ENCODE results near the gene CNRIP1.

DNA sequence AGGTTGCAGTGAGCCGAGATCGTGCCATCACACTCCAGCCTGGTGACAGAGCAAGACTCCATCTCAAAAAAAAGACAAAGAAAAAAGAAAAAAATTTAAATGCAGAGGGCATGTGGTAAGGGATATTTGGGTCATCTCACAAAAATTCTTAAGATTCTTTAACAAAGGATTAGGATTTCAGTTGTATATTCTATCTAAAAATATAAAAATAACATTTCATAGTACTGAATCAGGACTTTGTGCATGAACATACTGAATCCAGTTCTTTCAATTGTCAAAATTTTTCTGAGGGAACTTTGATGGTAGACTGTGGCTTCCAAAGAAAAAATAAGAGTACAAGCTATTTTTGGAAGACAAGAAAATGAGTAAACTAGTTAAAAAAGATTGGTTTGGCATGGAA, 60.9 kb downstream of the CNRIP1 start:
- TF ChIP-seq, protein P1, sequence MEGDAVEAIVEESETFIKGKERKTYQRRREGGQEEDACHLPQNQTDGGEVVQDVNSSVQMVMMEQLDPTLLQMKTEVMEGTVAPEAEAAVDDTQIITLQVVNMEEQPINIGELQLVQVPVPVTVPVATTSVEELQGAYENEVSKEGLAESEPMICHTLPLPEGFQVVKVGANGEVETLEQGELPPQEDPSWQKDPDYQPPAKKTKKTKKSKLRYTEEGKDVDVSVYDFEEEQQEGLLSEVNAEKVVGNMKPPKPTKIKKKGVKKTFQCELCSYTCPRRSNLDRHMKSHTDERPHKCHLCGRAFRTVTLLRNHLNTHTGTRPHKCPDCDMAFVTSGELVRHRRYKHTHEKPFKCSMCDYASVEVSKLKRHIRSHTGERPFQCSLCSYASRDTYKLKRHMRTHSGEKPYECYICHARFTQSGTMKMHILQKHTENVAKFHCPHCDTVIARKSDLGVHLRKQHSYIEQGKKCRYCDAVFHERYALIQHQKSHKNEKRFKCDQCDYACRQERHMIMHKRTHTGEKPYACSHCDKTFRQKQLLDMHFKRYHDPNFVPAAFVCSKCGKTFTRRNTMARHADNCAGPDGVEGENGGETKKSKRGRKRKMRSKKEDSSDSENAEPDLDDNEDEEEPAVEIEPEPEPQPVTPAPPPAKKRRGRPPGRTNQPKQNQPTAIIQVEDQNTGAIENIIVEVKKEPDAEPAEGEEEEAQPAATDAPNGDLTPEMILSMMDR (conservative IDR thresholded peaks at IDR 0.05; ENCODE audit: low read depth, low read length) = no peak
- TF ChIP-seq RFX5 (IDR thresholded peaks at IDR 0.05; ENCODE audit: low read depth, low read length) (no peak), RAD21 (IDR thresholded peaks at IDR 0.05; ENCODE audit: low read length) (no peak)
- TF ChIP-seq, protein P2, sequence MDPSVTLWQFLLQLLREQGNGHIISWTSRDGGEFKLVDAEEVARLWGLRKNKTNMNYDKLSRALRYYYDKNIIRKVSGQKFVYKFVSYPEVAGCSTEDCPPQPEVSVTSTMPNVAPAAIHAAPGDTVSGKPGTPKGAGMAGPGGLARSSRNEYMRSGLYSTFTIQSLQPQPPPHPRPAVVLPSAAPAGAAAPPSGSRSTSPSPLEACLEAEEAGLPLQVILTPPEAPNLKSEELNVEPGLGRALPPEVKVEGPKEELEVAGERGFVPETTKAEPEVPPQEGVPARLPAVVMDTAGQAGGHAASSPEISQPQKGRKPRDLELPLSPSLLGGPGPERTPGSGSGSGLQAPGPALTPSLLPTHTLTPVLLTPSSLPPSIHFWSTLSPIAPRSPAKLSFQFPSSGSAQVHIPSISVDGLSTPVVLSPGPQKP (IDR thresholded peaks at IDR 0.05; ENCODE audit: borderline replicate concordance, low read depth, low read length) = no peak
